AG04450 (cell line): ENCODE results near the gene PRPF40B. TPM values are rescaled to one million over a fixed set of nuclear protein-coding genes. Genes with fewer than 3 reads are reported as not detected.
A peak's percentile ranks its signal among the peaks of the same experiment; 100 is the strongest.

ENCODE experiments used
- CTCF ChIA-PET: fragments of 300-600, 350-600 bp; formaldehyde crosslinking; extraction: SDS; loops from one replicate; lab custom pipeline; 2022; ENCODE audit warnings: antibody characterized with exemption, inconsistent platforms; lab: Charles Lee
- POLR2A ChIA-PET: fragments of 350-600 bp; formaldehyde crosslinking; extraction: SDS; loops from one replicate; lab custom pipeline; 2021; ENCODE audit warnings: antibody characterized with exemption, inconsistent platforms; lab: Yijun Ruan, JAX
- DNase-seq: peaks from one replicate; pipeline ENCODE4 v3.0.0-alpha.2; 2011; ENCODE audit warnings: low read depth, low spot score
- H3K27ac ChIP-seq: one replicate; pipeline ENCODE4 v1.5.1; 2012; ENCODE audit warnings: low read depth, low read length, control low read depth
- H3K27me3 ChIP-seq: one replicate; pipeline ENCODE4 v1.6.0; 2012; ENCODE audit warnings: low read length; ENCODE audit not compliant: control insufficient read depth, insufficient read depth
- H3K4me3 ChIP-seq: 2 replicates; pipeline ENCODE4 v1.5.1; 2011; ENCODE audit warnings: mild to moderate bottlenecking, low read depth, low read length, control low read depth
- H3K9me3 ChIP-seq: 2 replicates; pipeline ENCODE4 v1.5.1; 2012; ENCODE audit warnings: low read length; ENCODE audit not compliant: control insufficient read depth, insufficient read depth
- CTCF ChIP-seq: IDR thresholded peaks from 2 replicates; pipeline ENCODE4 v1.5.1; 2011; ENCODE audit warnings: low read depth, low read length, control low read depth, inconsistent platforms
- polyA plus RNA-seq: library from polyadenylated mRNA; depleted of rRNA; stranded (reverse); fragments of >200 nt; gene quantifications from 2 replicates; pipeline ENCODE4 v1.2.3, GENCODE V29; 2011

The PRPF40B gene
- polyA plus RNA-seq, 1 experiment: 9.0 TPM

- Histone ChIP-seq H3K9me3 (no peaks in the 10 kb centered on the region; the same call in 1 of the 2 replicates), H3K4me3 (no peak overlapping the region), H3K27me3 (no peaks in the 10 kb centered on the region), H3K27ac (peak overlapping the region; percentile 89)
- ChIA-PET CTCF (interaction anchor here (0.8 to 2.0 kb wide), 6 partner anchors 10 to 78 kb away, joined by 3 to 8 read pairs (median 4); partner anchors contain the start of gene TMBIM6), POLR2A (interaction anchor here (0.6 to 1.6 kb wide), 4 partner anchors 10 to 78 kb away, joined by 3 to 17 read pairs (median 4); partner anchors contain the start of gene TMBIM6)
- no peak for TF ChIP-seq CTCF
- peak; percentile 46 for DNase-seq
Measured at GRCh38 chr12:49662998-49663843, 39.9 kb downstream of the PRPF40B start.

GRCh38 chr12:49664167-49664566 lies 40.8 kb downstream of the PRPF40B start:
- H3K27ac ChIP-seq: no peak overlapping the region
- TF ChIP-seq CTCF: no peak
- H3K4me3 ChIP-seq: no peak overlapping the region
- no peaks in the 10 kb centered on the region for H3K27me3 ChIP-seq
- CTCF ChIA-PET: interaction anchor here (1.2 to 2.0 kb wide), 2 partner anchors 9 to 12 kb away, joined by 7 to 8 read pairs; no protein-coding TSS in a partner anchor
- no peaks in the 10 kb centered on the region; the same call in 1 of the 2 replicates for H3K9me3 ChIP-seq
- DNase-seq: no peak
- POLR2A ChIA-PET: interaction anchor here (1.6 kb wide), 1 partner anchor 9 kb away, joined by 17 read pairs; no protein-coding TSS in a partner anchor

- CTCF ChIA-PET: interaction anchor here (0.7 to 2.0 kb wide), 4 partner anchors 9 to 28 kb away, joined by 3 to 8 read pairs (median 5); no protein-coding TSS in a partner anchor
- Histone ChIP-seq H3K27me3 (no peaks in the 10 kb centered on the region), H3K4me3 (no peak overlapping the region), H3K9me3 (no peaks in the 10 kb centered on the region; the same call in 1 of the 2 replicates), H3K27ac (no peak overlapping the region)
- POLR2A ChIA-PET: no interaction called here
- DNase-seq: no peak
- no peak for TF ChIP-seq CTCF
Measured at GRCh38 chr12:49664591-49665239, 41.4 kb downstream of the PRPF40B start.

GRCh38 chr12:49665384-49665783 lies 42.0 kb downstream of the PRPF40B start:
- H3K9me3 ChIP-seq: no peaks in the 10 kb centered on the region; the same call in 1 of the 2 replicates
- no peaks in the 10 kb centered on the region for H3K27me3 ChIP-seq
- ChIA-PET POLR2A (no interaction called here), CTCF (interaction anchor here (0.7 to 1.2 kb wide), 2 partner anchors 20 to 323 kb away, joined by 3 read pairs; no protein-coding TSS in a partner anchor)
- H3K27ac ChIP-seq: no peak overlapping the region
- no peak for DNase-seq
- no peak for TF ChIP-seq CTCF
- H3K4me3 ChIP-seq: no peak overlapping the region
